Fibroblast of lung (primary cell): Measurements from ENCODE around the gene RAC2.

ENCODE experiments used
- CTCF ChIP-seq, 2 donors: IDR thresholded peaks in 1 of 2; conservative IDR thresholded peaks in 1 of 2; 1 replicate in 1 of 2; 2 replicates in 1 of 2; pipeline ENCODE4 v1.5.1; 2011 to 2012; ENCODE audit warnings: low read length in 2 of 2, control low read depth in 1 of 2, inconsistent platforms in 1 of 2, low read depth in 1 of 2, mild to moderate bottlenecking in 1 of 2
- EZH2 ChIP-seq: IDR thresholded peaks from 2 replicates; pipeline ENCODE4 v1.5.1; 2012; ENCODE audit warnings: low read length, control low read depth, mild to moderate bottlenecking; ENCODE audit errors: missing control alignments

GRCh38 chr22:37262346-37262745 lies 18.3 kb upstream of the RAC2 start:
- TF ChIP-seq CTCF (conservative IDR thresholded peaks at IDR 0.05 in 1 of 2, IDR thresholded peaks at IDR 0.05 in 1 of 2; ENCODE audit: low read depth in 1 of 2, low read length in 2 of 2) (no peak), EZH2 (no peak)
